ENCODE data around the gene ARHGAP29.

GRCh38 chr1:94284476-94284875, 47.1 kb upstream of the ARHGAP29 start:
- no peak for TF ChIP-seq CTCF (IDR thresholded peaks at IDR 0.05)
- no peak for TF ChIP-seq POLR2A (IDR thresholded peaks at IDR 0.05; ENCODE audit: low read depth)
- TF ChIP-seq POLR2AphosphoS5 (IDR thresholded peaks at IDR 0.05): no peak
